ENCODE results near the gene SGCA. TPM values are rescaled to one million over a fixed set of nuclear protein-coding genes. Genes with fewer than 3 reads are reported as not detected.

SGCA gene
- polyA plus RNA-seq, 4 donors, result 0.82 to 1.2 (median 0.89) TPM

- DNase-seq (ENCODE audit: low read depth in 4 of 4, low spot score in 2 of 4), result no peak
Observed at GRCh38 chr17:50191359-50192143, 25.7 kb downstream of the SGCA start.

- DNase-seq (ENCODE audit: low read depth in 4 of 4, low spot score in 2 of 4), result no peak
Observed at GRCh38 chr17:50192144-50192617, 26.4 kb downstream of the SGCA start.

- DNase-seq (ENCODE audit: low read depth in 4 of 4, low spot score in 2 of 4), result no peak
Observed at GRCh38 chr17:50192618-50193291, 26.9 kb downstream of the SGCA start.

- DNase-seq (ENCODE audit: low read depth in 4 of 4, low spot score in 2 of 4), result no peak
Observed at GRCh38 chr17:50194140-50194933, 28.5 kb downstream of the SGCA start.

GRCh38 chr17:50194934-50195865 lies 29.4 kb downstream of the SGCA start:
- no peak for DNase-seq (ENCODE audit: low read depth in 4 of 4, low spot score in 2 of 4)

- no peak for DNase-seq (ENCODE audit: low read depth in 4 of 4, low spot score in 2 of 4)
Observed at GRCh38 chr17:50196036-50196435, 30.2 kb downstream of the SGCA start.

- no peak for DNase-seq (ENCODE audit: low read depth in 4 of 4, low spot score in 2 of 4)
Observed at GRCh38 chr17:50196826-50197225, 31.0 kb downstream of the SGCA start.

GRCh38 chr17:50198026-50198669 lies 32.3 kb downstream of the SGCA start:
- DNase-seq (ENCODE audit: low read depth in 4 of 4, low spot score in 2 of 4), result no peak

GRCh38 chr17:50199211-50199802 lies 33.5 kb downstream of the SGCA start:
- no peak for DNase-seq (ENCODE audit: low read depth in 4 of 4, low spot score in 2 of 4)

- DNase-seq (ENCODE audit: low read depth in 4 of 4, low spot score in 2 of 4), result peak in 3 of 4 donors; percentile 84 to 92 (median 89)
Observed at GRCh38 chr17:50199803-50200456, 34.1 kb downstream of the SGCA start.

- peak; percentile 79 to 90 (median 84) for DNase-seq (ENCODE audit: low read depth in 4 of 4, low spot score in 2 of 4)
Observed at GRCh38 chr17:50200457-50201275, 34.9 kb downstream of the SGCA start.

GRCh38 chr17:50201276-50201854 lies 35.6 kb downstream of the SGCA start, which contains the start of gene COL1A1:
TSS of gene COL1A1 (minus strand) at chr17:50201631. CDS start at chr17:50201513, 118 bp downstream.
- DNase-seq (ENCODE audit: low read depth in 4 of 4, low spot score in 2 of 4), result no peak

- DNase-seq (ENCODE audit: low read depth in 4 of 4, low spot score in 2 of 4), result no peak
Observed at GRCh38 chr17:50203086-50203485, 37.3 kb downstream of the SGCA start.

GRCh38 chr17:50203604-50204345 lies 38.0 kb downstream of the SGCA start:
- no peak for DNase-seq (ENCODE audit: low read depth in 4 of 4, low spot score in 2 of 4)

- no peak for DNase-seq (ENCODE audit: low read depth in 4 of 4, low spot score in 2 of 4)
Observed at GRCh38 chr17:50204431-50204830, 38.6 kb downstream of the SGCA start.

GRCh38 chr17:50205111-50205962 lies 39.5 kb downstream of the SGCA start:
- DNase-seq (ENCODE audit: low read depth in 4 of 4, low spot score in 2 of 4), result no peak
